HuH-7 (cell line): ENCODE results near the gene MOV10L1.

ENCODE experiments used
- DNase-seq: peaks from one replicate; pipeline ENCODE4 v3.0.0; 2011; ENCODE audit warnings: low spot score

The MOV10L1 gene

DNA sequence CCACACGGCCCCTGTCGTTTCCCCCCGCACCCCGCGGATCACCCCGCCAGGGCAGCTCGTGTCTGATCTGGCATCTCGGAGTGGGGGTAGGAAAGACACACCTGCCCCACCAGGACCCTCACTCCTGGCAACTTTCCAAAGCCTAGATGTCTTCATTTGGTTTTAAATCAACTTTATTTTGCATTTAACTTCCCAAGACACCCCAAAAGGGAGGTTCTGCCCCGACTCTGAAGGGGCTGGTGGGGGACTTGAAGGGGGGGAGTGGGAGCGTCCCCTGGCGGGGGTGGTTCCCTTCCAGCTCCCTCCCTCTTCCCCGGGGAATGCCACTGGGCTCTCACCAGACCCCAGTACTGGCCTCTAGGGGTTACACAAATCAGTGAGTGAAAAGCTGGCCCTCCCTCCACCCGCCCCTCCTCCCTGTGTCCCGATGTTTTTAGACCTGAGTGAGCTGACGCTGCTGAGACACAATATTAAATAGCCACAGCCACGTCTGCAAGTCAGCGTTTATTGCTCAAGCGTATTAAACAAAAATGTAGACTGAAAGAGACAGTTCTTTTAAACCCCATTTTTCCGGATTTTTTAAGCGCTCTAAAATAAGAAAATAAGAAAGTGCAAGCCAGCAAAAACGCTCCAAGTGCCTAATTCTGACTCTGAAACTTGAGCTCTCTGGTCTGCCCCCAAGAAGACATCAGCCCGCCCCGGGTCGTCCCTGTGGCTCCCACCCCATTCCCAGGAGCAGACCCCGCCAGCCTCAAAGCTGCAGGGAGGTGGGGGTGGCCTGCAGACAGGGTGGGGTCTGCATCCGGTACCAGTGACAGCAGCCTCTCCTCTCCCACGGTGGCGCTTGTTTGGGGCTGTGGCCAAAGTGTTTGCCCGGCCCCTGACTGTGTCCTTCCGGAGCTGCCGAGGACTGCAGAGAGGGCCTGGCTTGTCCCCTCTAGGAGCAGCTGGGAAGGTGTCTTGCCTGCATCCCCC lies 30.6 kb upstream of the MOV10L1 start:
- DNase-seq, result no peak

DNA sequence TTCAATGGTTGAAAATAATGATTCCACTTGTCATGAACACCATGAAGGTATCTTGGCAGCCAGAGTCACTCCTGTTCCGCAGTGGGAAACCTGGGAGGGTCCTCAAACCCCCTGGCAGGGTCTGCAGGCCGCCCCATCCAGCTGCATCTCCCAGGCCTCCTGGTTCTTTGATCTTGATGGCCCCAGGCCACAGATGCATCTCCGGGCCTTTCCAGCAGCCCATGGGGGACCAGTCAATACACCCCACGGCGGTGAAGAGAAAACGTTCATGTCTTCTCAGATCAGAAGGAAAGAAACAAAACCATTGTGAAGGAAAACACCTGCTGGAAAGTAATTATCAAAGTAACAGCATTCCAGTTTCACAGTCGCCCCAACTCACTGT lies 29.9 kb upstream of the MOV10L1 start:
- no peak for DNase-seq

DNA sequence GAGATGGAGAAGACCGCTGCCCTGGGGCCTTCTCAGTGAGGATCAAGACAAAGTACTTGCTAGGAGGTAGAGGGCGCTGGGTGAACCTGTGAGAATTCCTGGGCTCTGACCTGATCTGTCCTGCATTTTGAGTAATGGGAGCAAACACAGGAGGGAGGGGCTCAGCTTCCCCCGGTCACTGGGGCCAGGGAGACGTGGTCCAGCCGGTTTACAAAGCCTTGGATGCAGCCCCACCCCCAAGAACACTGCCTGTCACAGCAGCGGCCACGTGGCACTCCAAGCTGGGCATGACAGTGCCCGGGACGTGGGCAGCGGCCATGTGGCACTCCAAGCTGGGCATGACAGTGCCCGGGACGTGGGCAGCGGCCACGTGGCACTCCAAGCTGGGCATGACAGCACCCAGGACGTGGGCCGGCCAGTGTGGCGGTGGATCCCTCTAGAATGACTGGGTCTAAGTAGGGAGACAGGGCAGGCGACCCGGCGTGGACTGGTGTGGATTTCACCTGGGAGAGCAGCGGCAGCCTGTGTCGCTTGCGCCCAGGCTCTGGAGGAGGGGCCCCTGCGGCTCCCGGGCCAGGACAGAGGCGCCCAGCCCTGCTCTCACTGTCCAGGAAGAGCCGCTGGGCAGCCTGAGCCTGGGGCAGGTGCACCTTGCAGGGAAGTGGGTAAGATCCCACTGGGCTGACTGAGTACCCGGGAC lies 29.2 kb upstream of the MOV10L1 start:
- DNase-seq, result no peak

DNA sequence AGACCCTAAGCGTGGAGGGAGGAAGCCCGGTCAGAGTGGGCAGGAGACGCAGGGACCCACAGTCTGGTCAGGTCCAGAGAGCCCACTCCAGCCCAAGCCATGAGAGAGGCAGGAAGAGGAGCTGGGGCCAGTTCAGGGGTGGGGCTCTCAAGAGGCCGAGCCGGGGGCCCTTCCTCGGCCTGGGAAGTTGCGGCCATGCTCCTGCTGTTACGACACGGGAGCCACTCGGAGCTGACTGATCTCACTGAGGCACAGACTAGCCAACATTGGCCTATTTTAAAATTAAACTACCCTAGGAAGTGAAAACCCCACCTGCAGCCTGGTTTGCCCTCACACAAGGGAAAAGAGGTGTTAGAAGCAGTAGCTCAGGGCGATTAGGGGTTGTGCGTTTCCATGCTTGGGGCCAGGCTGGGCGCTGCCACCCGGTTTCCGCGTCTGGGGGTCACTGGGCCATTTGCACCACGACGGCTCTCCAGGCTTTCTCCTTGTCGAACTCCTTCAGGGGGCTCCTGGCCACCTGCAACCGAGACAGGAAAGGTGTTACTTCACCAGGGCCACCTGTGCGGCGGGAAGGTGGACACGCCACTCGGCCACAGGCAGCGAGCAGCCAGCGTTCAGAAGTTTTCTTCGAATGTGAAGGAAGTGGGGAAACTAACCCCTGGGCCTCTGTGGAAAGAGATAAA lies 28.5 kb upstream of the MOV10L1 start:
- DNase-seq, result no peak

DNA sequence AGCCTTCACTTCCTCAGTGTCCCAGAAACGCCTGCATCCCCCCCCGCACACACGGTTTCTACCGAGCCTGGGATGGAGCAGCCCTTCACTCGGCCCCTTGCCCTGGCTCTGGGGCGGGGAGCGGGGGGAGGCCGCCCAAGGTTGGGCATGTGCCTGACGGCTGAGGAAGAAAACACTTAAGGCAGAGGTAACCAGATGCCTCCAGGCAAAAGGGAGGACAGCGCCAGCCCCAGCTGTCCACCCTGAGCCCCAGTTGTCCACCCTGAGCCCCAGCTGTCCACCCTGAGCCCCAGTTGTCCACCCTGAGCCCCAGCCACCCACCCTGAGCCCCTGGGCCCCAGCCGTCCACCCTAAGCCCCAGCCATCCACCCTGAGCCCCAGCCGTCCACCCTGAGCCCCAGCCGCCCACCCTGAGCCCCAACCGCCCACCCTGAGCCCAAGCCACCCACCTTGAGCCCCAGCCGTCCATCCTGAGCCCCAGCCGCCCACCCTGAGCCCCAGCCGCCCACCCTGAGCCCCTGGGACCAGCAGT lies 27.9 kb upstream of the MOV10L1 start:
- DNase-seq, result no peak

DNA sequence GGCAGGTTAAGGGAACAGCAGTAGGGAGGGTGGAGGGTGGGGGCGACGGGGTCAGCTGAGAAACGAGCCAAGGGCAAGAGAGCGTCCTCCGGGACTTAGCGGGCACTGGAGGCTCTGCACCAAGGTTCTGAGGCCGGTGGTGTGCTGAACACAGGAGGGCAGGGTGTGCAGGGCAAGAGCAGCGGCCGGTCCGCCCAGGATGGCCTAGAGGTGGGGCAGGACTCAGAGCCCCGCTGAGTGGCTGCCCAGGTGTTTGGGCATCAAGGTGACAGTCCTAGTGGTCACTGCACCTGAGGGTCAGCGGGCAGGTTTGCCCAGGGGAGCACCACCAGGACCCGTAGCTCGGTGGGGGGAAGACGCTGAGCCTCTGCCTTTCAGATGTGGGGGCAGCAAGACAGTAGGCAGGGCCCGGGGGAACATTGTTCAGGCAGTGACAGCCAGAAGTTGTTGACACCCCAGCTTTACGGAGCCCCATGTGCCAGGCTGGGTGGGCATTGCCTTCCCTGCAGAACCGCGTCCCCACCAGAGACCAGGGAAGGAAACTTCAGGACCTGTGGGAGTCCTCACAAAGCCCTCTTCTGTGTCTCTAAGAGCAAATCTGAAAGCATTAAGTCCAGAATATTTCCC lies 27.2 kb upstream of the MOV10L1 start:
- no peak for DNase-seq

DNA sequence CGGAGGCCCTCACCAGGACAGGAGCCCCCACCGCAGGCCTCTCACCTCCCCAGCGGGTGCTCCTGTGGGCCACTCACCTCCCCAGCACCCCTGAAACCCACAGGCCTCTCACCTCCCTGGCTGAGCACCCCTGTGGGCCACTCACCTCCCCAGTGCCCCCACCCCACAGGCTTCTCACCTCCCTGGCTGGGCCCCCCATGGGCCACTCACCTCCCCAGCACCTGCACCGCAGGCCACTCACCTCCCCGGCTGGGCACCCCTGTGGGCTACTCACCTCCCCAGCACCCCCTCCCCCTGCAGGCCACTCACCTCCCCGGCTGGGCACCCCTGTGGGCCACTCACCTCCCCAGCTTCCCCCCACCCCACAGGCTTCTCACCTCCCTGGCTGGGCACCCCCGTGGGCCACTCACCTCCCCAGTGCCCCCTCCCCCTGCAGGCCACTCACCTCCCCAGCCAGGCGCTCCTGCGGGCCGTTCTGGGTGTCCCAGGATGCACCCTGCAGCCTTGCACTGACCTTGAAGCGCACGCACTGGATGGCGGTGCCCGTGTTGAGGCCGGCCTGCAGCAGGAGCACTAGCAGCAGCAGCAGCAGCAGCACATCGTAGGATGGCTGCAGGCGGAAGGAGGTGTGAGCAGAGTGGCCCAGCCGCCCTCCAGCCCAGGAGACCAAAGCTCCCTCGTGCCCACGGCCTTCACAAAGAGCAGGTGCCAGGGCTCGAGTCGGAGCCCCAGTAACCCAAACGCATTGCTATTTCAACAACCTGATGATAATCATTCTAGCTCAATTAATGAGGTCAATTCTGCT lies 26.0 kb upstream of the MOV10L1 start:
- no peak for DNase-seq

DNA sequence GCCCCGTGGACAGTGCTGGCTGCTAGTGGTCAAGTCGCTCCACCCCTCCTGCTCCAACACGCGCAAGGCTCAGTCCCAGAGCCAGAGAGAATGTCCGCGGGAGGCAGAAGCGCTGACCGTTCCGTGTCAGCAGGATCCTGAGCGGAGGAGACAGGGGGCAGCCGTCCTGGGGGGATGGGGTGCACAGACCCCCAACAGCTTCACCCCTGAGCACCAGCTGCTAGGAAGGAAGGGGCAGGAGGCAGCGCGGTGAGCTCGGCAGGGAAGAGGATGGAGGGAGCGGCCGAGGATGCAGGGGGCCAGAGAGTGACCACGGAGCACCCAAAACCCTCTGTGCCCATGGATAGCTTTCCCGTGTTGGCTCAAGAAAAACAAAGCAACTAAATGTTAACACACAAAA lies 25.4 kb upstream of the MOV10L1 start:
- no peak for DNase-seq

DNA sequence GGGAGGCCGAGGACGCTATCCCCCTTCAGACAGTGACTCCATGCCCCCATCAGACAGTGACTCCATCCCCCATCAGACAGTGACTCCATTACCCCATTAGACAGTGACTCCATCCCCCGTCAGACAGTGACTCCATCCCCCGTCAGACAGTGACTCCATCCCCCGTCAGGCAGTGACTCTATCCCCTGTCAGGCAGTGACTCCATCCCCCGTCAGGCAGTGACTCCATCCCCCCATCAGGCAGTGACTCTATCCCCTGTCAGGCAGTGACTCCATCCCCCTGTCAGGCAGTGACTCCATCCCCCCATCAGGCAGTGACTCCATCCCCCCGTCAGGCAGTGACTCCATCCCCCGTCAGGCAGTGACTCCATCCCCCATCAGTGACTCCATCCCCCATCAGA lies 22.6 kb upstream of the MOV10L1 start:
- DNase-seq, result no peak

DNA sequence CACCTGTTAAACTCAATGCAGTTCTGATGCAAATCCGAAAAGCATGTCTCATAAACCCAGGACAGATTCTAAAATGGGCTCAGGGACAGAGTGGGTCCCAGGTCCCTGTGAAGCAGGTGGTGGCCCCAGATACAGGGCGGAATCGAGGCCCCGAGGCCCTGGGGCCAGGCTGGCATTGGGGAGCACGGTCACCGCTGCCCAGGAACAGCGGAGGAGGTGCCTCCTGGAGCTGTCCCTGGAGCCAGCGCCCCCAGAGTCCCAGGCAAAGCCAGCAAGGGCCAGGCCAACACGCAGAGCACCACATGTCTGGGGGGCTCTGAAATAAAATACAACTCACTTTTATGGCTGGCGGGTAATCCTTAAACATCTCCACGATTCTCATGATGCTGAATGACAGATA lies 21.7 kb upstream of the MOV10L1 start:
- no peak for DNase-seq

DNA sequence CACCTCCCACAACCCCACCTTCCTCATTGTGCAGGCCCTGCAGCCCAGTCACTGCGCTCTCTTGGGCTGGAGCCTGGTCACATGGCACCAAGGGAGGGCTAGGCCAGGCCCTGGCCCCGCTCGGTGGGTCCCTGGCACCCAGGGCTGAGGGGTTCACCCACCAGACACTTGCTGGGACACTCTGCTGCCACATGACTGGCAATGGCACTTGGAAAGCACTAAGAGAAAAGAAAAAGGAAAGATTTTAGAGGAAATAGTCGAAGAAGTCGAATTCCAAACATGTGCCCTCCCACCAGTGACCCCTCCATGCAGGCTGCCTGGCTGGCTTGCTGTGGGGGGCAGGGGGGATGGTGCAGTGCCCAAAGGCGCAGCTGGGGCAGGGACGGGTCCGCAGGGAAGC lies 19.4 kb upstream of the MOV10L1 start:
- DNase-seq, result no peak

DNA sequence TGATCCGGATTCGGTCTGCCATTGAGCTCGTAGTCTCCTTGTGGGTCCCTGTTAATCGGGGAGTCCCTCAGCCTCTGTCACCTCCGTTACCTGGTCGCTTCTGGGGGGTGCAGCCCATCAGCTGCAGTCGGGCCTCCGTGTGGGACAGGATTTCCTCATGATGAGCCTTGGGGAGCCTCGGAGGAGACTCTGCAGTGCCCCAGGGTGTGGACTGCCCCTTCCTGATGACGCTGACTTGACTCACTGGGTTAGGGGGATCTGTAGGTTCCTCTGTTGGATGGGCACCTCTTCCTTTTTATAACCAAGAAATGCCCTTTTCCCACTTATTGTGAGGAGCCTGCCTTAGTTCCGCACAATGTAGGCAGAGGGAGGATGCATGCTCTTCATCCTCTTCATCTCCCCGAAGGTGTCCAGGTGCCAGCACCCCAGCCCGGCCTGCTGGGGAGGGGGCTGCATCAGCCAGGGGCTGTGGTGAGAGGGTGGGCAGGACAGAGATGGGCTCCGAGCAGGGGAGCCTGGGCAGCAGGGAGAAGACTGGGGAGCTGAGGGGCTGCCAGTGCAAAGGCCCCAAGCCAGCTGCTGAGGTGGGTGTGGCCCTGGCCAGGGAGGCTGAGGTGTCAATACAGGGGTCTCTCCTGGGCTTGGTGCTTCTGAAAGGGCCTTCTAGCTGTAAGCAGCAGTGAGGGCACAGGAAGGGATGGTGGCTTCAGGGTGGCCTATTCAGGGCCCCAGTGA lies 18.2 kb upstream of the MOV10L1 start:
- no peak for DNase-seq

DNA sequence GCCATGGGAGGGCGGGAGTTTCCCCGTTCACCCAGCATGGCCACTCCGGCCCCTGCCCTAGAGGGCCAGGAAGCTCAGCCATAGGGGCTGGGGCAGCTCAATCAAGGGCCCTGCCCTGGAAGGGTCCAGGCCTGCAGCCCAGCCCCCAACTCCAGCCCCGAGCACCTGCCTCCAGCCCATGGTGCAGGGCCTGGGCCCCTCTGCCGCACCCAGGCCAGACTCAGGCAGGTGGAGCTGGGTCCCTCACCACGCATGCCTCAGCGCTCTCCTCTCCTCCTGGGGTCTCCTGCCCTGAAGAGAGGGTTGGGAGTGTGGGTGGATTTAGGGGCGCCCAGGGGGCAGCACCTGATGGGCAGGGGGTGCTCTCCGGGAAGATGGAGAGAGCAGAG lies 17.6 kb upstream of the MOV10L1 start:
- no peak for DNase-seq

DNA sequence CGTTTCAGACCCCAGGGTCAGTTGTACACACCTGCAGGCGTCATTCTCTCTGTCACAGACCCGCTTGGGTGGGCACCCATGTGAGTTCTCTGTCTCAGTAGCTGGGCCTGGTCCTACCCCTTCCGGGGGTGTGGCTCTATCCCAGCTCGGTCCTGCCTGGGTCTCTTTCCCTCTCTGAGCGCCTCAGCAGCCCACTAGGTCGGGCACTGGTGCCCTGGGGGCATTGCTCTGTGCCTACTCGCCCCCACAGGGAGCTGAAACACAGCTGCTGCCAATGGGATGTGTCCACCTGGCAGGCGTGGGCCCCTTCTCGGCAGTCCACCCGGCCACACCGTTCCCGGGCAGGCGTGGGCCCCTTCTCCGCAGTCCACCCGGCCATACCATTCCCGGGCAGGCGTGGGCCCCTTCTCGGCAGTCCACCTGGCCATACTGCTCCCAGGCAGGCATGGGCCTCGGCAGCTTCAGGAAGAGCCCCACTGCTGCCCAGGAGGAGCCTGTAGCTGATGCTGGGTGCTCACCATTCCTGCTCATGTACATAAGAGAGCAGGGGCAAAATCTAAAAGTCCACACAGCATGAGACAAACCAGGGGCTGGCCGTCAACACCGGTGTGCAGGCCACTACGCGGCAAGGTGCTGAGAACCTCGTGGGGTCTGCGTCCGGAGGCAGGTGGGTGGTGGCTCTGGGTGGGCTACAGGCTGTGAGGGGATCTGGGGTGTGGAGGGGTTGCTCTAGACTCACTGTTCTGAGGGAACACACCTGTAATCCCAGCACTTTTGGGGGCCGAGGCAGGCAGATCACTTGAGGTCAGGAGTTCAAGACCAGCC lies 16.9 kb upstream of the MOV10L1 start:
- no peak for DNase-seq

DNA sequence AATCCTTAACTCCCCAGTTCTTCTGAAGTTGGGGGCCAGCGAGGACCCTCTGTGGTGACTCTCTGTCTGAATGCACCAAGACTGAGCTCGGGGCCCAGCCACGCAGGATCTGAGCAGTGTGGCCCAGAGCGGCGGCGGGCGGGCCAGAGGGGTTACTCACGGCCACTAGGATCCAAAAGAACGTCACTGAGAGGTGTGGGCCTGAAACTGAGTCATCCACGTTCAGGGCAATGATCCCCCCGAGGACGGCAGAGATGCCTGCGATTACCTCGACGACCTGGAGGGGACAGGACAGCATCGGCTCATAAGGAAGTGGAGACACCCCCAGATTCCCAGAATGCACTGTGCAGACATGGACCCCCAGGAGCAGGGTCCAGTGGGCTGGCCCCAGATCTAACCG lies 15.8 kb upstream of the MOV10L1 start:
- no peak for DNase-seq

DNA sequence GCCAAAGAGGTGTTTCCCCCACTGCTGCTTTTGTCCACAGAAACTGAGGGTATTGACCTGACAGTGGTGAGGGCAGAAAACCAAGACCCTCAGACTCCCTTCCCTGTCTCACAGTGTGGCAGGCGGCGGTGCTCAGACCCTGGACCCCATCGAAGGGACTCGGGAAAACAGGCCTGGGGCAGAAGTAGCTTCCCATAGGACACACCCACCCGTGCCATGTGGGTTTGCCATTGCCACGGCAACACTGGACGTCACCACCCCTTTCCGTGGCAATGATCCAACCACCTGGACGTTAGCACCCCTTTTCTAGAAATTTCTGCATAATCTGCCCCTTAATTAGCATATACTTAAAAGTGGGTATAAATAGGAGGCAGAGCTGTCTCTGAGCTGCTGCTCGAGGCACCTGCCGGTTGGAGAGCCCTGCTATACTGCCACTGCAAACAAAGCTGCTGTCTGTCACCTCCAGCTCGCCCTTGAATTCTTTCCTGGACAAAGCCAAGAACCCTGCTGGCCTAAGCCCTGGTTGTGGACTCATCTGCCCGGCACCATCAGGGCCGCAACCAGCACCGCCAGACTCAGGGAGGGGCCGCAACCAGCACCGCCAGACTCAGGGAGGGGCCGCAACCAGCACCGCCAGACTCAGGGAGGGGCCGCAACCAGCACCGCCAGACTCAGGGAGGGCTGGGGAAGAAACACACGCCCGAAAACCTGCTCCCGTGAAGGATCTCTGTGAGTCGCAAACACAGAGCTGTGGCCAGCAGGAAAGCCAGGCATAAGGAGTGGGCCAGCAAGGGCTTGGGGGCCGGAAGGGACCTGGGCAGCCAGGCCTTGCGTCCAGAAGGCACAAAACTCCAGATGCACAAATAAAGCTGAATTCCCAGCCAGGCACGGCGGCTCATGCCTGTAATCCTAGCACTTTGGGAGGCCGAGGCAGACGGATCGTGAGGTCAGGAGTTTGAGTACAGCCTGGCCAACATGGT lies 15.0 kb upstream of the MOV10L1 start:
- DNase-seq, result no peak

DNA sequence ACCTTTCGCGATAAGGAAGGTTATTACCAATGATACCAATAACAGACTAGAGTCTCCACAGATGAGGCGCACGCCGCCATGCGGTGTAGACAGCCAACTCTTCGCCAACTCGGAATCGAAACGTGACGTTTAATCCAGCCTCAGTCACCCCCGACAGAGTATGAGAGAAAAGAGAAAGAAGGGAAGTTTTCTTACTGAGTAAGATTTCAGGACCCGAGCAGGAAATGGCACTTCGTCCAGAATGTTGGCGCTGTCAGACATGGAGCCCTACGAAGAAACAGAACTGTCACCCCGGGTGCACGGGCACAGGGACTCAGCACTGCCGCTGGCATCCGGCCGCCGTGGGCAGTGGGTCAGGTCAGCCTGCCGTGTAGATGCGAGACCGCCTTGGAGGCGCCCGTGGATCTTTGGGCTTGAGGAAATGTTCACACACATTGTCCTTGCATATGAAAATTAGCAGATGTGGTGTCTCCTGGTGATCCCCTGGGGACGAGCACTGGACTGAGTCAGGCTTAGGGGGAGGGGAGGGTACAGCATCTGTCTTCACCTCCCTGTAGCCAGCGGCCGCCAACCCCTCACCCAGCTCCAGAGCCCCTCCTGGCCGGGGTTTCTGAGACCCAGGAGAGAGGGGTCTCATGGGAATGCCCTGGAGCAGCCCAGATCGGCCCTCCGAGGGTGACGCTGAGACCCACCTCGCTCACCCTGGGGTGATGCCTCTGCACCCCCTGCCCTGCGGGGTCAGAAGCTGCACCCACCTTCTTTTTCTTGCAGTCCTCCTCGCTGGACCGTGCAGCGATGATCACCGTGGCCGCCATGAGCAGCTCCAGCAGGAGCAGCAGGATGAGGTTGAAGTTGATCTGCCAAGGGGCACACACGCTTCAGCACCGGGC lies 12.9 kb upstream of the MOV10L1 start:
- DNase-seq, result no peak
